Neural progenitor cell (in vitro differentiated cells): ENCODE data around the gene CBFA2T3. TPM values are rescaled to one million over a fixed set of nuclear protein-coding genes. Genes with fewer than 3 reads are reported as not detected.

Experiments used
- DNase-seq: peaks from one replicate; pipeline ENCODE4 v3.0.0-alpha.2; 2016; ENCODE audit warnings: low spot score
- H2AFZ ChIP-seq: fragments of 200-600 bp; sonication (generic); replicated peaks from 2 replicates; pipeline ENCODE4 v1.6.1; 2016; ENCODE audit warnings: antibody characterized with exemption
- H3F3A ChIP-seq: fragments of 200-600 bp; sonication (generic); 2 replicates; pipeline ENCODE4 v1.6.1; 2016; ENCODE audit warnings: antibody characterized with exemption, low read depth
- H3K27ac ChIP-seq: fragments of 200-600 bp; sonication (generic); 2 replicates; pipeline ENCODE4 v1.5.1; 2016; ENCODE audit warnings: mild to moderate bottlenecking
- H3K27me3 ChIP-seq: fragments of 200-600 bp; sonication (generic); 2 replicates; pipeline ENCODE4 v1.6.1; 2016; ENCODE audit warnings: mild to moderate bottlenecking, moderate library complexity
- H3K36me3 ChIP-seq: fragments of 200-600 bp; sonication (generic); 2 replicates; pipeline ENCODE4 v1.5.1; 2016
- H3K4me1 ChIP-seq: fragments of 200-600 bp; sonication (generic); 2 replicates; pipeline ENCODE4 v1.6.1; 2016; ENCODE audit warnings: mixed run types
- H3K4me2 ChIP-seq: fragments of 200-600 bp; sonication (generic); 2 replicates; pipeline ENCODE4 v1.6.1; 2016
- H3K4me3 ChIP-seq: fragments of 200-600 bp; sonication (generic); 2 replicates; pipeline ENCODE4 v1.5.1; 2016
- H3K79me2 ChIP-seq: fragments of 200-600 bp; sonication (generic); 2 replicates; pipeline ENCODE4 v1.6.1; 2016; ENCODE audit warnings: low read depth
- H3K9ac ChIP-seq: fragments of 200-600 bp; sonication (generic); 2 replicates; pipeline ENCODE4 v1.6.1; 2016
- H3K9me3 ChIP-seq: fragments of 200-600 bp; sonication (generic); 2 replicates; pipeline ENCODE4 v1.5.1; 2016; ENCODE audit warnings: low read depth
- H4K20me1 ChIP-seq: fragments of 200-600 bp; sonication (generic); 2 replicates; pipeline ENCODE4 v1.6.1; 2016; ENCODE audit warnings: low read depth
- H3K27ac Mint-ChIP-seq: 3 replicates; pipeline ENCODE4 v1.8.0; 2021; ENCODE audit warnings: mixed read lengths
- H3K27me3 Mint-ChIP-seq: 2 replicates; pipeline ENCODE4 v1.8.0; 2022; ENCODE audit warnings: low read depth, mild to moderate bottlenecking, inconsistent platforms, moderate library complexity, mixed read lengths; ENCODE audit not compliant: insufficient read depth
- H3K36me3 Mint-ChIP-seq: 3 replicates; pipeline ENCODE4 v1.8.0; 2021; ENCODE audit warnings: mixed read lengths
- H3K4me1 Mint-ChIP-seq: 3 replicates; pipeline ENCODE4 v1.8.0; 2021; ENCODE audit warnings: mixed read lengths
- H3K4me3 Mint-ChIP-seq: 3 replicates; pipeline ENCODE4 v1.8.0; 2021; ENCODE audit warnings: mild to moderate bottlenecking, moderate library complexity, mixed read lengths
- H3K9me3 Mint-ChIP-seq: 3 replicates; pipeline ENCODE4 v1.8.0; 2020; ENCODE audit warnings: mixed read lengths
- EZH2 ChIP-seq: fragments of 200-600 bp; sonication (generic); IDR thresholded peaks from 2 replicates; pipeline ENCODE4 v1.6.1; 2017; ENCODE audit warnings: antibody characterized with exemption, mild to moderate bottlenecking, moderate library complexity
- EZH2phosphoT487 ChIP-seq: fragments of 200-600 bp; sonication (generic); IDR thresholded peaks from 2 replicates; pipeline ENCODE4 v1.6.1; 2017; ENCODE audit warnings: antibody characterized with exemption
- total RNA-seq: library from RNA; depleted of rRNA; stranded (reverse); fragments of >200 nt; gene quantifications from 2 replicates; pipeline ENCODE4 v1.2.3, GENCODE V29; 2015; ENCODE audit warnings: low replicate concordance
- TF ChIP-seq, protein P1 (sequence below): fragments of 200-600 bp; sonication (generic); IDR thresholded peaks from 2 replicates; pipeline ENCODE4 v1.5.1; 2017; ENCODE audit warnings: antibody characterized with exemption, mild to moderate bottlenecking

Gene CBFA2T3
- total RNA-seq, 1 donor from 2014 or later: 0.22 TPM

- TF ChIP-seq, protein P1, sequence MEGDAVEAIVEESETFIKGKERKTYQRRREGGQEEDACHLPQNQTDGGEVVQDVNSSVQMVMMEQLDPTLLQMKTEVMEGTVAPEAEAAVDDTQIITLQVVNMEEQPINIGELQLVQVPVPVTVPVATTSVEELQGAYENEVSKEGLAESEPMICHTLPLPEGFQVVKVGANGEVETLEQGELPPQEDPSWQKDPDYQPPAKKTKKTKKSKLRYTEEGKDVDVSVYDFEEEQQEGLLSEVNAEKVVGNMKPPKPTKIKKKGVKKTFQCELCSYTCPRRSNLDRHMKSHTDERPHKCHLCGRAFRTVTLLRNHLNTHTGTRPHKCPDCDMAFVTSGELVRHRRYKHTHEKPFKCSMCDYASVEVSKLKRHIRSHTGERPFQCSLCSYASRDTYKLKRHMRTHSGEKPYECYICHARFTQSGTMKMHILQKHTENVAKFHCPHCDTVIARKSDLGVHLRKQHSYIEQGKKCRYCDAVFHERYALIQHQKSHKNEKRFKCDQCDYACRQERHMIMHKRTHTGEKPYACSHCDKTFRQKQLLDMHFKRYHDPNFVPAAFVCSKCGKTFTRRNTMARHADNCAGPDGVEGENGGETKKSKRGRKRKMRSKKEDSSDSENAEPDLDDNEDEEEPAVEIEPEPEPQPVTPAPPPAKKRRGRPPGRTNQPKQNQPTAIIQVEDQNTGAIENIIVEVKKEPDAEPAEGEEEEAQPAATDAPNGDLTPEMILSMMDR: no peak
- TF ChIP-seq EZH2 (no peak), EZH2phosphoT487 (no peak)
- Histone ChIP-seq H3K4me3 (no peak overlapping the region), H4K20me1 (peaks cover 10% of the 10 kb centered on the region), H3F3A (peaks cover 19% of the 10 kb centered on the region), H3K9ac (no peak overlapping the region), H3K79me2 (no peaks in the 10 kb centered on the region), H3K27ac (no peak overlapping the region), H3K27me3 (peaks cover 91% of the 10 kb centered on the region), H3K36me3 (no peaks in the 10 kb centered on the region), H2AFZ (no peak overlapping the region), H3K9me3 (no peaks in the 10 kb centered on the region), H3K4me2 (no peak overlapping the region), H3K4me1 (no peaks in the 10 kb centered on the region)
- H3K36me3 Mint-ChIP-seq: no peaks in the 10 kb centered on the region
- DNase-seq: no peak
- H3K4me3 Mint-ChIP-seq: peak overlapping the region; percentile 24
- H3K9me3 Mint-ChIP-seq: no peaks in the 10 kb centered on the region
- no peak overlapping the region for H3K27ac Mint-ChIP-seq
- peaks cover 12% of the 10 kb centered on the region for H3K4me1 Mint-ChIP-seq
- H3K27me3 Mint-ChIP-seq: peaks cover 31% of the 10 kb centered on the region
Measured at GRCh38 chr16:88943131-88943664, 33.8 kb downstream of the CBFA2T3 start.

GRCh38 chr16:88941913-88942909, 34.8 kb downstream of the CBFA2T3 start:
- Mint-ChIP-seq H3K4me3 (peak overlapping the region; percentile 81), H3K4me1 (peaks cover 12% of the 10 kb centered on the region), H3K27ac (no peak overlapping the region), H3K36me3 (no peaks in the 10 kb centered on the region), H3K27me3 (peaks cover 30% of the 10 kb centered on the region), H3K9me3 (no peaks in the 10 kb centered on the region)
- Histone ChIP-seq H3K27me3 (peaks cover 91% of the 10 kb centered on the region), H3K27ac (no peak overlapping the region), H3K4me1 (no peaks in the 10 kb centered on the region), H2AFZ (no peak overlapping the region), H3K9me3 (no peaks in the 10 kb centered on the region), H3K4me2 (peak overlapping the region; percentile 76), H3K4me3 (peak overlapping the region; percentile 51), H3K36me3 (no peaks in the 10 kb centered on the region), H4K20me1 (peaks cover 10% of the 10 kb centered on the region), H3K9ac (no peak overlapping the region), H3F3A (peaks cover 19% of the 10 kb centered on the region), H3K79me2 (no peaks in the 10 kb centered on the region)
- DNase-seq: peak; percentile 82
- TF ChIP-seq EZH2phosphoT487: peak; percentile 31
- TF ChIP-seq EZH2: no peak
- TF ChIP-seq, protein P1: peak; percentile 66

GRCh38 chr16:88940862-88941817, 35.9 kb downstream of the CBFA2T3 start:
- TF ChIP-seq, protein P1: no peak
- TF ChIP-seq EZH2 (peak; percentile 68), EZH2phosphoT487 (peak; percentile 86)
- peak overlapping the region; percentile 84 for H3K4me2 ChIP-seq
- H3K4me3 Mint-ChIP-seq: no peak overlapping the region
- no peaks in the 10 kb centered on the region for H3K9me3 Mint-ChIP-seq
- H2AFZ ChIP-seq: peak overlapping the region; percentile 32
- H3K4me1 ChIP-seq: no peaks in the 10 kb centered on the region
- no peak overlapping the region for H3K9ac ChIP-seq
- peaks cover 90% of the 10 kb centered on the region for H3K27me3 ChIP-seq
- DNase-seq: peak; percentile 68
- peaks cover 19% of the 10 kb centered on the region for H3F3A ChIP-seq
- peaks cover 25% of the 10 kb centered on the region for H3K27me3 Mint-ChIP-seq
- no peak overlapping the region for H3K27ac Mint-ChIP-seq
- peaks cover 9% of the 10 kb centered on the region for H3K4me1 Mint-ChIP-seq
- no peaks in the 10 kb centered on the region for H3K36me3 ChIP-seq
- H3K9me3 ChIP-seq: no peaks in the 10 kb centered on the region
- no peaks in the 10 kb centered on the region for H3K36me3 Mint-ChIP-seq
- H4K20me1 ChIP-seq: peaks cover 10% of the 10 kb centered on the region
- H3K27ac ChIP-seq: no peak overlapping the region
- H3K79me2 ChIP-seq: no peaks in the 10 kb centered on the region
- peak overlapping the region; percentile 57 for H3K4me3 ChIP-seq
